Esophagus squamous epithelium (tissue), 4 donors: ENCODE data around the gene TRAPPC2.

Source experiments
- POLR2A ChIP-seq, 4 donors: fragments of 450-650 bp; IDR thresholded peaks; one replicate each; pipeline ENCODE4 v1.6.1; 2017; ENCODE audit warnings: antibody characterized with exemption in 4 of 4, mild to moderate bottlenecking in 4 of 4, moderate library complexity in 3 of 4
- TF ChIP-seq, protein P1 (sequence below), 6 experiments: fragments of 450-650 bp in 4 of 6; fragments of 200-600 bp in 2 of 6; sonication (generic) in 2 of 6; IDR thresholded peaks; one replicate each; pipeline ENCODE4 v1.5.1; 2016 to 2019; ENCODE audit warnings: antibody characterized with exemption in 6 of 6, mild to moderate bottlenecking in 4 of 6, moderate library complexity in 4 of 6

- TF ChIP-seq, protein P1, sequence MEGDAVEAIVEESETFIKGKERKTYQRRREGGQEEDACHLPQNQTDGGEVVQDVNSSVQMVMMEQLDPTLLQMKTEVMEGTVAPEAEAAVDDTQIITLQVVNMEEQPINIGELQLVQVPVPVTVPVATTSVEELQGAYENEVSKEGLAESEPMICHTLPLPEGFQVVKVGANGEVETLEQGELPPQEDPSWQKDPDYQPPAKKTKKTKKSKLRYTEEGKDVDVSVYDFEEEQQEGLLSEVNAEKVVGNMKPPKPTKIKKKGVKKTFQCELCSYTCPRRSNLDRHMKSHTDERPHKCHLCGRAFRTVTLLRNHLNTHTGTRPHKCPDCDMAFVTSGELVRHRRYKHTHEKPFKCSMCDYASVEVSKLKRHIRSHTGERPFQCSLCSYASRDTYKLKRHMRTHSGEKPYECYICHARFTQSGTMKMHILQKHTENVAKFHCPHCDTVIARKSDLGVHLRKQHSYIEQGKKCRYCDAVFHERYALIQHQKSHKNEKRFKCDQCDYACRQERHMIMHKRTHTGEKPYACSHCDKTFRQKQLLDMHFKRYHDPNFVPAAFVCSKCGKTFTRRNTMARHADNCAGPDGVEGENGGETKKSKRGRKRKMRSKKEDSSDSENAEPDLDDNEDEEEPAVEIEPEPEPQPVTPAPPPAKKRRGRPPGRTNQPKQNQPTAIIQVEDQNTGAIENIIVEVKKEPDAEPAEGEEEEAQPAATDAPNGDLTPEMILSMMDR (IDR thresholded peaks at IDR 0.05): no peak
- no peak for TF ChIP-seq POLR2A (IDR thresholded peaks at IDR 0.05)
Measured at GRCh38 chrX:13690836-13691235, 43.6 kb downstream of the TRAPPC2 start.
